ENCODE results near the gene CKLF. TPM values are rescaled to one million over a fixed set of nuclear protein-coding genes. Genes with fewer than 3 reads are reported as not detected.
A peak's percentile ranks its signal among the peaks of the same experiment; 100 is the strongest.

CKLF gene
- total RNA-seq, 2 donors from 2014 or later, result 23.4 to 39.8 TPM

DNA sequence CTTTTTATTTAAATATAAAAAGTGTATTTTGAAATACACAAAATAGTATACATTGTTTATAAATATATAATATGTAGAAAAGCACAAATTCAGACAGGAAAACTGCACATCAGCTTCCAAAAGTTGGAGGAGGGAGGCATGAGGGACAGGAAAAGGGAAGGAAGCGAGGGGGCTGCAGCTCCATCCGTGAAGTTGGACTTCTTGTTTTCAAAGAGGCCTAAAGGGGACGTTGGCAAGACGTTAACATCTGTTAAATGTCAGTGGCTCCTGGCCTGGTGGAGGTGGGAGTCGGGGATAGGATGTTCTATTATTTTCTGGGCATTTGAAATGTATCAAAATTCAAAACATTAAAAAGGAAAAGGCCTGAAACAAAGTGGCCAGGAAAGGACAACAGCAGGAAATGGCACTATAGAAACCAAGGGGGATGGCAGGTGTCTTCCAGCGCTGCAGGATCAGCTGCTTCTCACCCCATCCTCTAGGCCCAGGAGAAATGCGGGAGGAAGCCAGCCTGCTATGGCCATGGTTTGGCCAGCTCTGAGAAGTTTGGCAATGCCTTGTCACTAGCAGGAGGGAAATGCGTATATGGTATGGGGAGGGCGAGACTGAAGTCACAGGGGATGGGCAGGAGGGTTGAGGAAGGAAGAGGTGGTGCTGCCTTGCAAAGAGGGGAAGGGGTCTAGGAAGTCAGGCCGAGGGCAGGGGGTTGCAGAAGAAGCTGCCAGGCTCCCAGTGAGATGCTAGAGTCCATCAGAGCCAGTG is 33.3 kb downstream of the CKLF start:
- Histone ChIP-seq H3K4me1 (ENCODE audit: control insufficient read depth in 1 of 2, low read depth in 2 of 2) (peaks cover 4 to 11% of the 10 kb centered on the region in 2 donors), H3K27ac (no peak overlapping the region), H3K9me3 (no peaks in the 10 kb centered on the region), H3K36me3 (no peaks in the 10 kb centered on the region), H3K27me3 (replicated peaks; ENCODE audit: insufficient read depth) (no peaks in the 10 kb centered on the region), H3K4me3 (no peak overlapping the region)
- TF ChIP-seq, protein P1, sequence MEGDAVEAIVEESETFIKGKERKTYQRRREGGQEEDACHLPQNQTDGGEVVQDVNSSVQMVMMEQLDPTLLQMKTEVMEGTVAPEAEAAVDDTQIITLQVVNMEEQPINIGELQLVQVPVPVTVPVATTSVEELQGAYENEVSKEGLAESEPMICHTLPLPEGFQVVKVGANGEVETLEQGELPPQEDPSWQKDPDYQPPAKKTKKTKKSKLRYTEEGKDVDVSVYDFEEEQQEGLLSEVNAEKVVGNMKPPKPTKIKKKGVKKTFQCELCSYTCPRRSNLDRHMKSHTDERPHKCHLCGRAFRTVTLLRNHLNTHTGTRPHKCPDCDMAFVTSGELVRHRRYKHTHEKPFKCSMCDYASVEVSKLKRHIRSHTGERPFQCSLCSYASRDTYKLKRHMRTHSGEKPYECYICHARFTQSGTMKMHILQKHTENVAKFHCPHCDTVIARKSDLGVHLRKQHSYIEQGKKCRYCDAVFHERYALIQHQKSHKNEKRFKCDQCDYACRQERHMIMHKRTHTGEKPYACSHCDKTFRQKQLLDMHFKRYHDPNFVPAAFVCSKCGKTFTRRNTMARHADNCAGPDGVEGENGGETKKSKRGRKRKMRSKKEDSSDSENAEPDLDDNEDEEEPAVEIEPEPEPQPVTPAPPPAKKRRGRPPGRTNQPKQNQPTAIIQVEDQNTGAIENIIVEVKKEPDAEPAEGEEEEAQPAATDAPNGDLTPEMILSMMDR (IDR thresholded peaks at IDR 0.05), result no peak
- no peak for ATAC-seq (ENCODE audit: insufficient number of reproducible peaks, low FRiP score, low read depth)
- DNase-seq (ENCODE audit: low spot score), result no peak

DNA sequence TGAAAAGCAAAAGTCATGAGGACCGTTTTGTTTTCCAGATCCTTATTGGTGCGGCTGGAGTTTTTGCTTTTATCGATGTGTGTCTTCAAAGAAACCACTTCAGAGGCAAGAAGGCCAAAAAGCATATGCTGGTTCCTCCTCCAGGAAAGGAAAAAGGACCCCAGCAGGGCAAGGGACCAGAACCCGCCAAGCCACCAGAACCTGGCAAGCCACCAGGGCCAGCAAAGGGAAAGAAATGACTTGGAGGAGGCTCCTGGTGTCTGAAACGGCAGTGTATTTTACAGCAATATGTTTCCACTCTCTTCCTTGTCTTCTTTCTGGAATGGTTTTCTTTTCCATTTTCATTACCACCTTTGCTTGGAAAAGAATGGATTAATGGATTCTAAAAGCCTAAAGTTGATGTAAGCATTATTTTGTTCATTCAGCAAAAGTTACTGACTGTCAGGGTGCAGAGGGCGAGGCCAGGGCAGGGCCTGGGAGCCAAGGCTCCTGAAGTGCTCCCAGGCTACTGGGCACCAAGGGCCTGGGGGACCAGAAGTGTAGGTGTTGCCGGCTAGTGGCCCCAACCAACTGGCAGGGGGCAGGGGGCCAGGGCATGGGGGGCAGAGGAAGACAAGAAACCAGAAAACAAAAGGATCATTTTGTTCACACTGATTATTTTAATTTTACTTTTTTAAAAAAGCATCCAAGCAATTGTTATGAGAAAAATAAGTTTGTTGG is 35.7 kb downstream of the CKLF start:
- TF ChIP-seq, protein P1 (IDR thresholded peaks at IDR 0.05), result no peak
- Histone ChIP-seq H3K4me3 (no peak overlapping the region), H3K27ac (no peak overlapping the region)

DNA sequence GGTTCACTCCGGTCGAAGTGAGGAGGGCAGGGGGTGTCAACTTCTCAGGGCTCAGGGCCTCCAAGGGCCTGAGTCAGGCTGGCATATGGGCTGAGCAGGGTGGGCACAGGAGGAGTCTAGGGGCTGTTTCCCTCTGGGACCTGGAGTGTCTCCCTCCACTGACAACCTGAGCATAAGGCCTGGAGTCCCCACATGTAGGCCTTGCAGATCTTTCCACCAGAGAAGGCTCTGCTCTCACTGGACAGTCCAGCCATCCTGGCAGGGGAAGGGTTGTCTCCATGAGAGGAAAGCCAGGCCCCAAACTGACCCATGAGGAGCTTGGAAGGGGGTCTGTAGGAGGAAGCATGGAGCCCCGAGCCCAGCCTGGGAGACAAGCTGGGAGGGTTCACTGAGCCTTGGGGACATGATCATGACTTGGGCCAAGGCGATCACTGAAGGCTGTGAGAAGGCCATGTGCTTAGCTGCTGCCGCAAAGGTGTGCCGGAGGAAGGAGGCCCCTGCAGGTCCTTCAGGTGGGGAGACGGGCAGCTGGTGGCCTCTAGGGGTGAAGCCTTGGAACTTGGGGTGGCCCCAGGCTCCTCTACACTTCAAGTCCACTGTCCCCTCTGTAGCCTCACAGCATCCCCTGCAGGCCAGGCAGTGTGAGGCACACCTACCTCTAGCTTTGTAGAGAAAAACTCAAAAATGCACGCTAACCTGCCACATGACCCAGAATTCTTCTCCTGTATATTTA is 36.8 kb downstream of the CKLF start:
- DNase-seq (ENCODE audit: low spot score), result no peak
- no peak for ATAC-seq (ENCODE audit: insufficient number of reproducible peaks, low FRiP score, low read depth)

More for the DNA sequence above, 35.7 kb downstream of the CKLF start:
- ATAC-seq (ENCODE audit: insufficient number of reproducible peaks, low FRiP score, low read depth), result no peak
- H3K27me3 ChIP-seq (replicated peaks; ENCODE audit: insufficient read depth), result no peaks in the 10 kb centered on the region
- no peaks in the 10 kb centered on the region for H3K9me3 ChIP-seq
- no peaks in the 10 kb centered on the region for H3K36me3 ChIP-seq
- DNase-seq (ENCODE audit: low spot score), result no peak
- no peaks in the 10 kb centered on the region for H3K4me1 ChIP-seq (ENCODE audit: control insufficient read depth in 1 of 2, low read depth in 2 of 2)

DNA sequence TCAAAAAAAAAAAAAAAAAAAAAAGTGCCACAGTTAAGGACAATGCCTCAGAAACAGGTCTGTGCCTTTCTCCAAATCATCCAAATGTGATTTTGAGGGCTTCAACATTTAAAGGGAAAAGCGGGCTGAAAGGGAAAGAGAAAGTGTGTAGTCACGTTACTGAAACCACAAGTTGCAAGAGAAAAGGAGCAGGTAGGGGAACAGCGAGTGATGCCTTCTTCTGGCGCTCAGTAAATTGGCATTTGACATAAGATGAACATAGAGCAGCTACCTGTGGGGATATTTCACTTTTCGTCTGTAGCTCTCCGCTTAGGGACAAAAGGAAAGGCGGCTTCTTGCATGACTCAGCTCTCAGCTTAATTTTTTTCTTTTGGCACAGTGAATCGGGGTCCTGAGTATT is 37.9 kb downstream of the CKLF start:
- H3K9me3 ChIP-seq, result no peaks in the 10 kb centered on the region
- peak overlapping the region; percentile 25 for H3K4me3 ChIP-seq
- no peak overlapping the region for H3K27ac ChIP-seq
- no peaks in the 10 kb centered on the region for H3K4me1 ChIP-seq (ENCODE audit: control insufficient read depth in 1 of 2, low read depth in 2 of 2)
- H3K36me3 ChIP-seq, result no peaks in the 10 kb centered on the region
- DNase-seq (ENCODE audit: low spot score) (no peak), ATAC-seq (ENCODE audit: insufficient number of reproducible peaks, low FRiP score, low read depth) (no peak)
- no peaks in the 10 kb centered on the region for H3K27me3 ChIP-seq (replicated peaks; ENCODE audit: insufficient read depth)
- TF ChIP-seq, protein P1 (IDR thresholded peaks at IDR 0.05), result no peak

More for the DNA sequence above, 36.8 kb downstream of the CKLF start:
- Histone ChIP-seq H3K36me3 (no peaks in the 10 kb centered on the region), H3K9me3 (no peaks in the 10 kb centered on the region), H3K27ac (no peak overlapping the region), H3K27me3 (replicated peaks; ENCODE audit: insufficient read depth) (no peaks in the 10 kb centered on the region), H3K4me3 (no peak overlapping the region), H3K4me1 (ENCODE audit: control insufficient read depth in 1 of 2, low read depth in 2 of 2) (no peaks in the 10 kb centered on the region)
- TF ChIP-seq, protein P1 (IDR thresholded peaks at IDR 0.05), result peak; percentile 38

GRCh38 chr16:66591018-66591417 is 38.6 kb downstream of the CKLF start:
- Histone ChIP-seq H3K36me3 (no peaks in the 10 kb centered on the region), H3K9me3 (no peaks in the 10 kb centered on the region), H3K4me3 (no peak overlapping the region), H3K4me1 (ENCODE audit: control insufficient read depth in 1 of 2, low read depth in 2 of 2) (no peaks in the 10 kb centered on the region), H3K27me3 (replicated peaks; ENCODE audit: insufficient read depth) (no peaks in the 10 kb centered on the region), H3K27ac (no peak overlapping the region)
- TF ChIP-seq, protein P1 (IDR thresholded peaks at IDR 0.05), result no peak
- ATAC-seq (ENCODE audit: insufficient number of reproducible peaks, low FRiP score, low read depth) (no peak), DNase-seq (ENCODE audit: low spot score) (no peak)
